Heart left ventricle (tissue), 16 donors: ENCODE results near the gene PDE9A. TPM values are rescaled to one million over a fixed set of nuclear protein-coding genes. Genes with fewer than 3 reads are reported as not detected.
"Not testable (repeated sequence)": the region's sequence is repeated elsewhere in the genome, so short reads cannot be mapped to it uniquely, and the experiment has no call there.

Source experiments
- ATAC-seq, 4 donors: fragments of 200-7000 bp; cut with Tn5 transposase; one replicate each; pipeline ENCODE4 v1.9.1; 2020 to 2022; ENCODE audit warnings: moderate library complexity in 4 of 4, mild to moderate bottlenecking in 3 of 4, moderate number of reproducible peaks in 1 of 4
- DNase-seq, 5 donors: peaks; one replicate each; pipeline ENCODE4 v3.0.0-alpha.2; 2020
- H3K27ac ChIP-seq, 12 donors: fragments of 200-600 bp; sonication (generic) in 4 of 12; one replicate each; pipeline versions ENCODE4 v1.5.0 to v1.8.0; 2016 to 2022; ENCODE audit warnings: mild to moderate bottlenecking in 2 of 12
- H3K27me3 ChIP-seq, 9 donors: fragments of 200-600 bp; sonication (generic) in 2 of 9; one replicate each; pipeline versions ENCODE4 v1.5.1 to v1.8.0; 2016 to 2022; ENCODE audit warnings: mild to moderate bottlenecking in 3 of 9
- H3K36me3 ChIP-seq, 9 donors: fragments of 200-600 bp; sonication (generic) in 2 of 9; one replicate each; pipeline versions ENCODE4 v1.5.0 to v1.8.0; 2018 to 2022; ENCODE audit warnings: mild to moderate bottlenecking in 2 of 9
- H3K4me1 ChIP-seq, 12 donors: fragments of 200-600 bp; sonication (generic) in 4 of 12; one replicate each; pipeline versions ENCODE4 v1.5.0 to v1.8.0; 2016 to 2022; ENCODE audit warnings: mild to moderate bottlenecking in 3 of 12
- H3K4me3 ChIP-seq, 12 donors: fragments of 200-600 bp; sonication (generic) in 4 of 12; one replicate each; pipeline versions ENCODE4 v1.5.0 to v1.8.0; 2017 to 2022; ENCODE audit warnings: mild to moderate bottlenecking in 9 of 12, moderate library complexity in 4 of 12
- H3K9me3 ChIP-seq, 12 donors: fragments of 200-600 bp; sonication (generic) in 4 of 12; one replicate each; pipeline versions ENCODE4 v1.5.0 to v1.8.0; 2016 to 2022; ENCODE audit warnings: mild to moderate bottlenecking in 1 of 12
- CTCF ChIP-seq, 12 donors: fragments of 200-600 bp; sonication (generic) in 4 of 12; IDR thresholded peaks; one replicate each; pipeline versions ENCODE4 v1.5.0 to v1.8.0; 2018 to 2022; ENCODE audit warnings: antibody characterized with exemption in 12 of 12, mild to moderate bottlenecking in 5 of 12
- POLR2A ChIP-seq, 2 donors: fragments of 450-650 bp; IDR thresholded peaks; one replicate each; pipeline ENCODE4 v1.6.1; 2017; ENCODE audit warnings: antibody characterized with exemption in 2 of 2, mild to moderate bottlenecking in 2 of 2, moderate library complexity in 2 of 2
- WGBS, 4 donors: extraction: QIAGEN DNeasy Blood & Tissue Kit in 2 of 4; methylation state at CpG; one replicate each; pipeline versions ENCODE4 v1.1.5 to v1.1.7; 2013 to 2018; 5-methylcytosine and 5-hydroxymethylcytosine counted together
- intact Hi-C, 10 donors: fragments of 100-400 bp; cut with DNase I; formaldehyde crosslinking; loops; one replicate each; pipeline versions ENCODE4 v1.11.1 to v1.14.2; 2022
- polyA plus RNA-seq, 2 donors: library from polyadenylated mRNA; stranded (reverse); fragments of 200-250 nt; gene quantifications; one replicate each; pipeline ENCODE4 v1.2.3, GENCODE V29; 2013
- total RNA-seq, 9 donors: library from RNA; depleted of rRNA in 2 of 9; stranded (reverse); fragments of >200 nt in 2 of 9; fragmentation: NEBNext Ultra II Directional in 3 of 9; extraction: Animal tissue kit (Norgen Biotek cat#: 25700) in 3 of 9; gene quantifications; one replicate each; pipeline versions ENCODE4 v1.1.0 to v1.2.4, GENCODE V29; 2016 to 2023
- donor health status: ischemic (EF 13 %, LVEDD 7.1; RV severe dilation, severe dysfunction).
- donor health status: healthy with polysubstance abuse.
- donor health status: DM: no; HTN: yes; CAD: no.
- donor health status: DM: no; HTN: no; CAD: no.
- donor health status: ischemic (EF 25% LVEDD 6.9; RV normal size, moderate dysfunction).
- donor health status: ischemic (EF 25% LVEDD 5.7; RV mildly dilated, moderate dysfunction).
- donor health status: healthy.
- donor health status: DM: yes; HTN: yes; CAD: no.
- donor health status: ischemic (EF 35%, LVEDD 5.7; RV mildly dilated, moderate dysfunction).
- donor health status: nonischemic (EF 11% LVEDD 7.7; RV severe dilation, severe dysfunction).
- donor health status: DM: yes; HTN: yes; CAD: no.
- donor health status: PGD.
- donor health status: ischemic (EF 29% LVEDD 5.4; RV normal size, mild dysfunction).
- donor health status: nonischemic (EF 23%, LVEDD 6.1; RV moderate dilation, normal function).

The PDE9A gene
- total and polyA plus RNA-seq, 11 donors, result 1.5 to 4.0 (median 3.1) TPM

- H3K4me1 ChIP-seq, result peaks cover 0 to 9% (median 0%) of the 10 kb centered on the region in 12 donors
- TF ChIP-seq POLR2A (IDR thresholded peaks at IDR 0.05) (no peak), CTCF (IDR thresholded peaks at IDR 0.05) (no peak)
- peaks cover 0 to 20% (median 2%) of the 10 kb centered on the region in 9 donors for H3K27me3 ChIP-seq
- intact Hi-C loops, result no loop called here
- no peaks in the 10 kb centered on the region for H3K9me3 ChIP-seq
- DNase-seq (no peak), ATAC-seq (no peak)
- 80 to 86% (median 81%) methylated on average over 7 of the region's 7 CpGs for WGBS, 4 donors
- no peaks in the 10 kb centered on the region for H3K36me3 ChIP-seq
- no peak overlapping the region for H3K27ac ChIP-seq
- no peak overlapping the region for H3K4me3 ChIP-seq
Measured at GRCh38 chr21:42809171-42809570, 155.8 kb downstream of the PDE9A start.

- Histone ChIP-seq H3K27me3 (peaks cover 0 to 20% (median 2%) of the 10 kb centered on the region in 9 donors), H3K4me3 (no peak overlapping the region), H3K4me1 (peaks cover 0 to 9% (median 0%) of the 10 kb centered on the region in 12 donors), H3K36me3 (no peaks in the 10 kb centered on the region), H3K27ac (no peak overlapping the region), H3K9me3 (peaks cover 0 to 3% (median 0%) of the 10 kb centered on the region in 12 donors)
- 62 to 80% (median 72%) methylated on average over 18 of the region's 18 CpGs for WGBS, 4 donors
- TF ChIP-seq POLR2A (IDR thresholded peaks at IDR 0.05), result no peak
- no peak for TF ChIP-seq CTCF (IDR thresholded peaks at IDR 0.05)
- DNase-seq, result no peak
- no peak for ATAC-seq
- intact Hi-C loops, result loop anchor here in 1 of 10 donors (10.0 kb wide), 1 partner anchor 95 kb away; no protein-coding TSS in a partner anchor
Measured at GRCh38 chr21:42809577-42810475, 156.4 kb downstream of the PDE9A start.

GRCh38 chr21:42811960-42812359, 158.5 kb downstream of the PDE9A start:
- H3K4me1 ChIP-seq, result peaks cover 0 to 8% (median 0%) of the 10 kb centered on the region in 12 donors

GRCh38 chr21:42812528-42813241, 159.3 kb downstream of the PDE9A start:
- H3K4me3 ChIP-seq, ATAC-seq, DNase-seq, H3K36me3 ChIP-seq, H3K27ac ChIP-seq, H3K4me1 ChIP-seq: not testable (repeated sequence)
- WGBS, 4 donors, result 68 to 74% (median 70%) methylated on average over 5 of the region's 5 CpGs
- Histone ChIP-seq H3K9me3 (peaks cover 0 to 12% (median 0%) of the 10 kb centered on the region in 12 donors), H3K27me3 (peaks cover 0 to 20% (median 0%) of the 10 kb centered on the region in 9 donors)
- intact Hi-C loops, result loop anchor here in 1 of 10 donors (10.0 kb wide), 1 partner anchor 98 kb away; no protein-coding TSS in a partner anchor

More at GRCh38 chr21:42811960-42812359, 158.5 kb downstream of the PDE9A start:
- H3K4me3 ChIP-seq, result no peak overlapping the region
- intact Hi-C loops, result loop anchor here in 1 of 10 donors (10.0 kb wide), 1 partner anchor 97 kb away; no protein-coding TSS in a partner anchor
- no peaks in the 10 kb centered on the region for H3K36me3 ChIP-seq
- no peak overlapping the region for H3K27ac ChIP-seq
- whole genome bisulfite sequencing, 4 donors, result 65 to 71% (median 69%) methylated on average over 6 of the region's 6 CpGs
- peaks cover 0 to 20% (median 0%) of the 10 kb centered on the region in 9 donors for H3K27me3 ChIP-seq
- H3K9me3 ChIP-seq, result peaks cover 0 to 12% (median 0%) of the 10 kb centered on the region in 12 donors
- TF ChIP-seq POLR2A (IDR thresholded peaks at IDR 0.05) (no peak), CTCF (IDR thresholded peaks at IDR 0.05) (no peak)
- ATAC-seq (no peak), DNase-seq (no peak)
